ENCODE measurements around the gene SPRTN. TPM values are rescaled to one million over a fixed set of nuclear protein-coding genes. Genes with fewer than 3 reads are reported as not detected.

SPRTN gene
- total and polyA plus RNA-seq, 5 experiments from 2014 or later, result 10.4 to 16.3 (median 10.9) TPM

- H3K27me3 Mint-ChIP-seq, result no peaks in the 10 kb centered on the region
- no peak for DNase-seq
- no peaks in the 10 kb centered on the region for H3K9me3 Mint-ChIP-seq
- H3K27ac Mint-ChIP-seq, result no peak overlapping the region
- POLR2A ChIA-PET, result no interaction called here
- ATAC-seq, result no peak
- no peak overlapping the region for H3K4me3 Mint-ChIP-seq
- no peaks in the 10 kb centered on the region for H3K36me3 Mint-ChIP-seq
- H3K4me1 Mint-ChIP-seq, result no peaks in the 10 kb centered on the region
Measured at GRCh38 chr1:231322880-231323530, 15.1 kb upstream of the SPRTN start.

DNA sequence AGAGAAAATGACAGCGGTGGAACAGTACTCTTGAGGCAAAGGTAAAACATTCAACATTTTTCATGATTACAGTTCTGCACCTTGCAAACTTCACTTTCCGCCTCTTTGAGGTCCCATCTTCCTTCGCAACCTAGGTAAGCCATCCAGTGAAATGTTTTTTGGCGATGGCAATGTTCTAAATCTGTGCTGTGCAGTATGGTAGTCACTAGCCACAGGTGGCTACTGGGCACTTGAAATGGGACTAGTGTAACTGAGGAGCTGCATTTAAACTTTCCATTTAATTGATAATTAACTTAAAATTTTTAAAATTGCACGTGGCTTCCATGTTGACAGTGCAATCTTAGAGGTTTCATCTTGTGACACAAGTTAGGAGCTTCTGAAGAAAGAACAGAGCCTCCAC is 13.4 kb upstream of the SPRTN start:
- H3K27me3 Mint-ChIP-seq, result no peaks in the 10 kb centered on the region
- POLR2A ChIA-PET, result interaction anchor here (0.6 kb wide), 1 partner anchor 114 kb away, joined by 3 read pairs; no protein-coding TSS in a partner anchor
- H3K36me3 Mint-ChIP-seq, result no peaks in the 10 kb centered on the region

GRCh38 chr1:231326248-231326647 is 11.8 kb upstream of the SPRTN start:
- no peak for ATAC-seq
- Mint-ChIP-seq H3K27me3 (no peaks in the 10 kb centered on the region), H3K4me3 (no peak overlapping the region), H3K9me3 (peaks cover 0 to 7% (median 1%) of the 10 kb centered on the region in 9 donors), H3K4me1 (peaks cover 0 to 6% (median 2%) of the 10 kb centered on the region in 4 donors), H3K36me3 (peaks cover 0 to 4% (median under 1%) of the 10 kb centered on the region in 3 donors), H3K27ac (no peak overlapping the region)
- POLR2A ChIA-PET, result no interaction called here
- DNase-seq, result no peak

More for the DNA sequence above, 13.4 kb upstream of the SPRTN start:
- ATAC-seq, result no peak
- no peak for DNase-seq
- H3K4me3 Mint-ChIP-seq, result no peak overlapping the region
- no peak overlapping the region for H3K27ac Mint-ChIP-seq
- H3K9me3 Mint-ChIP-seq, result peaks cover 0 to 3% (median 0%) of the 10 kb centered on the region in 9 donors
- H3K4me1 Mint-ChIP-seq, result peaks cover 0 to 3% (median 1%) of the 10 kb centered on the region in 4 donors

GRCh38 chr1:231327617-231328016 is 10.5 kb upstream of the SPRTN start:
- Mint-ChIP-seq H3K9me3 (peaks cover 0 to 16% (median 3%) of the 10 kb centered on the region in 9 donors), H3K27ac (no peak overlapping the region), H3K4me3 (no peak overlapping the region), H3K27me3 (no peaks in the 10 kb centered on the region), H3K36me3 (peaks cover 9 to 13% (median 11%) of the 10 kb centered on the region in 3 donors), H3K4me1 (peaks cover 0 to 16% (median 2%) of the 10 kb centered on the region in 4 donors)
- ATAC-seq (no peak), DNase-seq (no peak)
- POLR2A ChIA-PET, result no interaction called here

DNA sequence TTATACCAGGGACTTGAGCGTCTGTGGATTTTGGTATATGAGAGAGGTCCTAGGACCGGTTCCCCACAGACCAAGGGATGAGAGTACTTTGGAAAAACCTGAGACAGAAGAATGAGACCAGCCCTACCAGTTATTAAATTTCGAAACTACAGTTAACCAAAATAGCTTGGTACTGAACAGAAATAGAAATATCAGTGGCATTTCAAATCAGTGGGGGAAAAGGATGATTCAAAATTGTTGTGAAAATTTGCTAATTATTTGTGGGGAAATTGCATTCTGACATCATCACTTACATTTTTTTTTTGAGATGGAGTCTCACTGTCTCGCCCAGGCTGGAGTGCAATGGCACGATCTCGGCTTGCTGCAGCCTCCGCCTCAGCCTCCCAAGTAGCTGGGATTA is 8.6 kb upstream of the SPRTN start:
- ATAC-seq (no peak), DNase-seq (no peak)
- Mint-ChIP-seq H3K27ac (peak overlapping the region in 1 of 10 donors; percentile 58), H3K27me3 (no peaks in the 10 kb centered on the region), H3K9me3 (peaks cover 0 to 30% (median 9%) of the 10 kb centered on the region in 9 donors), H3K4me3 (no peak overlapping the region), H3K4me1 (peaks cover 0 to 35% (median 9%) of the 10 kb centered on the region in 4 donors), H3K36me3 (peaks cover 16 to 32% (median 18%) of the 10 kb centered on the region in 3 donors)
- POLR2A ChIA-PET, result no interaction called here

- peaks cover 15 to 66% (median 30%) of the 10 kb centered on the region in 4 donors for H3K4me1 Mint-ChIP-seq
- POLR2A ChIA-PET, result interaction anchor here (0.7 kb wide), 2 partner anchors 28 to 47 kb away, joined by 4 to 5 read pairs; no protein-coding TSS in a partner anchor
- peak overlapping the region in 3 of 10 donors; percentile 8 to 72 (median 28) for H3K4me3 Mint-ChIP-seq
- H3K36me3 Mint-ChIP-seq, result peaks cover 23 to 55% (median 38%) of the 10 kb centered on the region in 3 donors
- H3K27ac Mint-ChIP-seq, result no peak overlapping the region
- no peak for ATAC-seq
- no peak for DNase-seq
- peaks cover 0 to 53% (median 17%) of the 10 kb centered on the region in 9 donors for H3K9me3 Mint-ChIP-seq
- peaks cover 0 to 4% (median 0%) of the 10 kb centered on the region in 5 donors for H3K27me3 Mint-ChIP-seq
Measured at GRCh38 chr1:231332761-231333160, 5.3 kb upstream of the SPRTN start.

GRCh38 chr1:231334079-231334666 is 3.9 kb upstream of the SPRTN start:
- peaks cover 0 to 54% (median 17%) of the 10 kb centered on the region in 9 donors for H3K9me3 Mint-ChIP-seq
- H3K36me3 Mint-ChIP-seq, result peaks cover 23 to 56% (median 38%) of the 10 kb centered on the region in 3 donors
- H3K27ac Mint-ChIP-seq, result no peak overlapping the region

GRCh38 chr1:231334952-231335351 is 3.1 kb upstream of the SPRTN start:
- no peak overlapping the region for H3K27ac Mint-ChIP-seq
- peaks cover 0 to 51% (median 17%) of the 10 kb centered on the region in 9 donors for H3K9me3 Mint-ChIP-seq
- ATAC-seq (no peak), DNase-seq (no peak)
- peaks cover 0 to 5% (median 0%) of the 10 kb centered on the region in 5 donors for H3K27me3 Mint-ChIP-seq
- peaks cover 23 to 56% (median 40%) of the 10 kb centered on the region in 3 donors for H3K36me3 Mint-ChIP-seq
- peaks cover 26 to 82% (median 46%) of the 10 kb centered on the region in 4 donors for H3K4me1 Mint-ChIP-seq
- POLR2A ChIA-PET, result no interaction called here
- H3K4me3 Mint-ChIP-seq, result peak overlapping the region; percentile 16 to 98 (median 62)

More at GRCh38 chr1:231334079-231334666, 3.9 kb upstream of the SPRTN start:
- POLR2A ChIA-PET, result no interaction called here
- Mint-ChIP-seq H3K27me3 (peaks cover 0 to 5% (median 0%) of the 10 kb centered on the region in 5 donors), H3K4me1 (peaks cover 22 to 78% (median 41%) of the 10 kb centered on the region in 4 donors), H3K4me3 (peak overlapping the region in 8 of 10 donors; percentile 33 to 98 (median 62))
- ATAC-seq, result no peak
- DNase-seq, result no peak

- Mint-ChIP-seq H3K4me3 (peak overlapping the region; percentile 88 to 100 (median 99)), H3K4me1 (peaks cover 28 to 84% (median 50%) of the 10 kb centered on the region in 4 donors), H3K27ac (peak overlapping the region; percentile 20 to 100 (median 66)), H3K36me3 (peaks cover 23 to 59% (median 48%) of the 10 kb centered on the region in 3 donors), H3K9me3 (peaks cover 0 to 48% (median 17%) of the 10 kb centered on the region in 9 donors), H3K27me3 (peaks cover 0 to 5% (median 0%) of the 10 kb centered on the region in 5 donors)
- DNase-seq (no peak), ATAC-seq (no peak)
- POLR2A ChIA-PET, result interaction anchor here (0.6 kb wide), 1 partner anchor 1951 kb away, joined by 3 read pairs; no protein-coding TSS in a partner anchor
Measured at GRCh38 chr1:231335663-231336602, 2.2 kb upstream of the SPRTN start.

- Mint-ChIP-seq H3K4me1 (peaks cover 28 to 79% (median 52%) of the 10 kb centered on the region in 4 donors), H3K27me3 (peaks cover 0 to 5% (median 0%) of the 10 kb centered on the region in 5 donors), H3K27ac (peak overlapping the region; percentile 99 to 100 (median 100)), H3K9me3 (peaks cover 0 to 41% (median 8%) of the 10 kb centered on the region in 9 donors), H3K4me3 (peak overlapping the region; percentile 97 to 100 (median 99)), H3K36me3 (peaks cover 17 to 55% (median 49%) of the 10 kb centered on the region in 3 donors)
- DNase-seq, result peak in 3 of 10 donors; percentile 5 to 21 (median 15)
- POLR2A ChIA-PET, result interaction anchor here (0.6 to 2.1 kb wide), 8 partner anchors 8 to 274 kb away, joined by 3 to 23 read pairs (median 5); partner anchors contain the start of gene EGLN1
- ATAC-seq, result peak; percentile 0
Measured at GRCh38 chr1:231337043-231337471, 1.0 kb upstream of the SPRTN start.

GRCh38 chr1:231337472-231338269 is 422 bp upstream of the SPRTN start, which contains the start of gene EXOC8:
TSS of gene EXOC8 (minus strand) at chr1:231337852. CDS start at chr1:231337745, 107 bp downstream.
- peaks cover 14 to 52% (median 46%) of the 10 kb centered on the region in 3 donors for H3K36me3 Mint-ChIP-seq
- H3K9me3 Mint-ChIP-seq, result peaks cover 0 to 37% (median 8%) of the 10 kb centered on the region in 9 donors
- H3K27ac Mint-ChIP-seq, result peak within 1 kb of the TSS; percentile 99 to 100 (median 100)
- DNase-seq (peak; percentile 93 to 99 (median 98)), ATAC-seq (peak; percentile 81 to 82)
- POLR2A ChIA-PET, result interaction anchor here (0.6 to 2.1 kb wide), 14 partner anchors 8 to 695 kb away, joined by 3 to 23 read pairs (median 4); partner anchors contain the start of genes DISC1, EGLN1 and TSNAX
- peaks cover 28 to 75% (median 52%) of the 10 kb centered on the region in 4 donors for H3K4me1 Mint-ChIP-seq
- H3K4me3 Mint-ChIP-seq, result peak within 1 kb of the TSS; percentile 97 to 100 (median 99)
- H3K27me3 Mint-ChIP-seq, result peaks cover 0 to 5% (median 0%) of the 10 kb centered on the region in 5 donors

Data from naive thymus-derived CD8-positive, alpha-beta T cell (primary cell).